ENCODE data around the gene TDRD6. TPM values are rescaled to one million over a fixed set of nuclear protein-coding genes. Genes with fewer than 3 reads are reported as not detected.

TDRD6 gene, protein sequence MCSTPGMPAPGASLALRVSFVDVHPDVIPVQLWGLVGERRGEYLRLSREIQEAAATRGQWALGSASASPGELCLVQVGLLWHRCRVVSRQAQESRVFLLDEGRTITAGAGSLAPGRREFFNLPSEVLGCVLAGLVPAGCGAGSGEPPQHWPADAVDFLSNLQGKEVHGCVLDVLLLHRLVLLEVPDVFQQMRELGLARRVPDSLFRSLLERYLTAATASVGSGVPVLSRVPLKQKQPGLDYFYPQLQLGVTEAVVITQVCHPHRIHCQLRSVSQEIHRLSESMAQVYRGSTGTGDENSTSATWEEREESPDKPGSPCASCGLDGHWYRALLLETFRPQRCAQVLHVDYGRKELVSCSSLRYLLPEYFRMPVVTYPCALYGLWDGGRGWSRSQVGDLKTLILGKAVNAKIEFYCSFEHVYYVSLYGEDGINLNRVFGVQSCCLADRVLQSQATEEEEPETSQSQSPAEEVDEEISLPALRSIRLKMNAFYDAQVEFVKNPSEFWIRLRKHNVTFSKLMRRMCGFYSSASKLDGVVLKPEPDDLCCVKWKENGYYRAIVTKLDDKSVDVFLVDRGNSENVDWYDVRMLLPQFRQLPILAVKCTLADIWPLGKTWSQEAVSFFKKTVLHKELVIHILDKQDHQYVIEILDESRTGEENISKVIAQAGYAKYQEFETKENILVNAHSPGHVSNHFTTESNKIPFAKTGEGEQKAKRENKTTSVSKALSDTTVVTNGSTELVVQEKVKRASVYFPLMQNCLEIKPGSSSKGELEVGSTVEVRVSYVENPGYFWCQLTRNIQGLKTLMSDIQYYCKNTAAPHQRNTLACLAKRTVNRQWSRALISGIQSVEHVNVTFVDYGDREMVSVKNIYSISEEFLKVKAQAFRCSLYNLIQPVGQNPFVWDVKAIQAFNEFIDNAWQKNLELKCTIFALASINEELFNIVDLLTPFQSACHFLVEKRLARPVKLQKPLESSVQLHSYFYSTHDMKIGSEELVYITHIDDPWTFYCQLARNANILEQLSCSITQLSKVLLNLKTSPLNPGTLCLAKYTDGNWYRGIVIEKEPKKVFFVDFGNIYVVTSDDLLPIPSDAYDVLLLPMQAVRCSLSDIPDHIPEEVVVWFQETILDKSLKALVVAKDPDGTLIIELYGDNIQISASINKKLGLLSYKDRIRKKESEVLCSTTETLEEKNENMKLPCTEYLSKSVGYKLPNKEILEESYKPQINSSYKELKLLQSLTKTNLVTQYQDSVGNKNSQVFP (N-terminal part only)
- 1 to 10 TPM in 2 of 3 donors, under 1 TPM in 1; 0.66 to 2.5 (median 1.1) TPM for total RNA-seq

DNA sequence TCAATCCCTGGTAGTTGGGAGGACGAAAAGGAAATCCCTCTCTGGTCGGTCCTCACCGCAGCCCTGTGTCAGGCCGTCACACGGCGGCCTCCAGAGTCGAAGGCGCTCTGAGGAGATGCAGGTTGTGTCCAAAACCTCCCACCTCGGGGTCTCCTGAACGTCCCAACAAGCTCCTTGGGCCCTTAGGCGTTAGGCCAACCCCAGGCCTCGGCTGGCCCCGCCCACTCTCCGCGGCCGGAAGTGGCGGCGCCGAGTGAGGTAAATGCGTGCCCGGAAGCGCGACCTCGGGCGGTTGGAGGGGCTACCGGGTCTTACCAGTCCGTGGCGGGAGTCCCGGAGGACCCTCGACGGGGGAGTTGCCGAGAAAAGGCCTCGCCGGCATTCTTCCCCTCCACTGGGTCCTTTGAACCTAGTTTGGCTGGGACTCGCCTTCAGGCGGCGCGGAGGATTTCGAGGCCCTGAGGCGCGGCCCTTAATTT lies at the start of gene TDRD6:
Gene TDRD6, plus strand, starts transcription at position 267 of the 479 bp plus-strand sequence. CDS start 244 bp downstream, outside the sequence.
- Histone ChIP-seq H3K4me1 (no peaks in the 10 kb centered on the region), H3K36me3 (no peaks in the 10 kb centered on the region), H3K27ac (no peak within 1 kb of the TSS), H3K27me3 (no peaks in the 10 kb centered on the region), H3K4me3 (no peak within 1 kb of the TSS), H3K9me3 (peaks cover 0 to 5% of the 10 kb centered on the region in 2 donors)
- TF ChIP-seq POLR2A (IDR thresholded peaks at IDR 0.05) (no peak), POLR2AphosphoS5 (IDR thresholded peaks at IDR 0.05) (no peak)
- TF ChIP-seq, protein P1, sequence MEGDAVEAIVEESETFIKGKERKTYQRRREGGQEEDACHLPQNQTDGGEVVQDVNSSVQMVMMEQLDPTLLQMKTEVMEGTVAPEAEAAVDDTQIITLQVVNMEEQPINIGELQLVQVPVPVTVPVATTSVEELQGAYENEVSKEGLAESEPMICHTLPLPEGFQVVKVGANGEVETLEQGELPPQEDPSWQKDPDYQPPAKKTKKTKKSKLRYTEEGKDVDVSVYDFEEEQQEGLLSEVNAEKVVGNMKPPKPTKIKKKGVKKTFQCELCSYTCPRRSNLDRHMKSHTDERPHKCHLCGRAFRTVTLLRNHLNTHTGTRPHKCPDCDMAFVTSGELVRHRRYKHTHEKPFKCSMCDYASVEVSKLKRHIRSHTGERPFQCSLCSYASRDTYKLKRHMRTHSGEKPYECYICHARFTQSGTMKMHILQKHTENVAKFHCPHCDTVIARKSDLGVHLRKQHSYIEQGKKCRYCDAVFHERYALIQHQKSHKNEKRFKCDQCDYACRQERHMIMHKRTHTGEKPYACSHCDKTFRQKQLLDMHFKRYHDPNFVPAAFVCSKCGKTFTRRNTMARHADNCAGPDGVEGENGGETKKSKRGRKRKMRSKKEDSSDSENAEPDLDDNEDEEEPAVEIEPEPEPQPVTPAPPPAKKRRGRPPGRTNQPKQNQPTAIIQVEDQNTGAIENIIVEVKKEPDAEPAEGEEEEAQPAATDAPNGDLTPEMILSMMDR (IDR thresholded peaks at IDR 0.05): no peak
- intact Hi-C loops (cut with DNase I; ENCODE audit: low total_unique reads): no loop called here
- DNase-seq (ENCODE audit: low spot score in 2 of 2): no peak

DNA sequence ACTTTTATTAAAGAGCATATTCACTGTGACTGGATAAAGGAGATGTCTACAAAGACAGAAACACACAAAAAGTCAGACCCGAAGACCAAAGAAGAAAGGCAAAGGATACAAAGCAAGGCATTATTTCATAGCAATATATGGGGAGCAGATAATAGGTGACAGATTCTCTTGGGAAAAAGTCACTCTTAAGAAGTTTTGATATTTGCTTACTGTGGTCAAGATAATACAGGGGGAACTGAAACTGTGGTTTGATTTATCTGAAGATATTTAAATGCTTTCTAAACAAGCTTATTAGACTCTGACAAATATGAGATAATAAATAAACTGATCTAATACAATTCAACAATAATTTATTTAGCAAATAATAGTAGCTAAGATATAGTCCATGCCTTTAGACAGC lies 49.8 kb upstream of the TDRD6 start:
- DNase-seq (ENCODE audit: low spot score in 2 of 2): no peak
- H3K27ac ChIP-seq: no peak overlapping the region
- TF ChIP-seq, protein P1 (IDR thresholded peaks at IDR 0.05): no peak
- TF ChIP-seq POLR2A (IDR thresholded peaks at IDR 0.05): no peak
- no peak for TF ChIP-seq POLR2AphosphoS5 (IDR thresholded peaks at IDR 0.05)
- H3K36me3 ChIP-seq: no peaks in the 10 kb centered on the region
- no peaks in the 10 kb centered on the region for H3K4me1 ChIP-seq
- no peak overlapping the region for H3K4me3 ChIP-seq
- H3K9me3 ChIP-seq: no peaks in the 10 kb centered on the region
- no peaks in the 10 kb centered on the region for H3K27me3 ChIP-seq
- intact Hi-C loops (cut with DNase I; ENCODE audit: low total_unique reads): no loop called here

DNA sequence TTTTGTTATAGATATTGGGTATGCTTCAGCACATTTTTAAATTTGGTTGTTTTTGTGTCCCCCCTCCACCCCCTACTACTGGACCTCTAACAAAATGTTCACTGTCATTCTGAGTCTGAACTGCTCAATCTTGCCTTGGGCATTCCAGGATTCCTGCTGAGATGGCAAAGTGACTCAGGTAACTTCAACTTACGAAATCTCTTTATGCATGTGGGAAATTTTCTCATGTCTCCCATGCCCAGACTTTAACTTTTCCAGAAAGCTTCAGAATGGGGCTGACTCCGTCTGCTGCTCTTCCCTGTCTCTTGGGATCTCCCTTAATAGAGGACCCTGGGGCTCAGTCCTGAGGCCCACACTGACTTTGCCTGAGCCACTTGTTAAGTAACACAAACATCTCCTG lies 49.0 kb upstream of the TDRD6 start:
- TF ChIP-seq, protein P1 (IDR thresholded peaks at IDR 0.05): no peak
- no peak for TF ChIP-seq POLR2AphosphoS5 (IDR thresholded peaks at IDR 0.05)
- no peak for TF ChIP-seq POLR2A (IDR thresholded peaks at IDR 0.05)

DNA sequence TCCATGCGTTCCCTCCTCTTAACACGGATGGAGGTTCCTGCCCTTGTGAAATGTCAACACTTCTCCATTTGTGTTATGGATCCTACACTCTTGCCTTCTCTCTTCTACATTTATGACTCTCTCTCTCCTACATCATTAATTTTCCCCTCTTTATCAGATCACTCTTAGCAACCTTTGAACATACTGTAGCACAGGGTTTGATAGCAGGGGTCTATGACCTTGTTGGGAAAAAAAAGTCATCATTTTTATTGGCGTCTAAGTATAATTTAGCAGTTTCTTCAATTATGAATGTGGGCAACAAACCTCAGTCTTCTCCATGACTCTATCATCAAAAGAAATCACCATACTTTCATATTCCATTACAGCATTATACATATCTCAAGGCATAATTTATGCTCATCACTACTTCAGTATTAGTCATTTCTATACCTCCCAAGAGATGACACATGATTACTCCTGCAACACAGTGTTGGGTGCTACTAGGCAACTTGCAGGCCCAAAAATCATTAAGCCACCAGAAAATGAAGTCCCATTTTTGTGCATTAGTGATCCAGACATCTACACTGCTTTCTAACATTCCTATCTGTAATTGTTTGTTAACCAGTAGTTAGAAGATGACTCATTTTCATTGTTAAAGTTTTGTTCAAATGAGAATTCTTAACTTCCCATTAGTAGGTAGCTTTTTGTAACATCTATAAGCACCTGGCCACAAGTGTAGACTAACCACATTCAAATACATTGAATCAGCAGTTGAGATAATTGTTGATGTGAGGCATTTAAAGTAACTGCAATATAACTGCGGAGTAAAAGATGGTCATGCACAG lies 44.5 kb upstream of the TDRD6 start:
- DNase-seq (ENCODE audit: low spot score in 2 of 2): no peak
- Histone ChIP-seq H3K27ac (no peak overlapping the region), H3K27me3 (no peaks in the 10 kb centered on the region), H3K36me3 (no peaks in the 10 kb centered on the region), H3K4me3 (no peak overlapping the region), H3K9me3 (no peaks in the 10 kb centered on the region), H3K4me1 (no peaks in the 10 kb centered on the region)
- intact Hi-C loops (cut with DNase I; ENCODE audit: low total_unique reads): no loop called here
- no peak for TF ChIP-seq POLR2AphosphoS5 (IDR thresholded peaks at IDR 0.05)
- TF ChIP-seq POLR2A (IDR thresholded peaks at IDR 0.05): no peak
- TF ChIP-seq, protein P1 (IDR thresholded peaks at IDR 0.05): no peak

More for the DNA sequence above, 49.0 kb upstream of the TDRD6 start:
- DNase-seq (ENCODE audit: low spot score in 2 of 2): no peak
- H3K9me3 ChIP-seq: no peaks in the 10 kb centered on the region
- no peak overlapping the region for H3K27ac ChIP-seq
- H3K36me3 ChIP-seq: no peaks in the 10 kb centered on the region
- no peaks in the 10 kb centered on the region for H3K27me3 ChIP-seq
- H3K4me1 ChIP-seq: no peaks in the 10 kb centered on the region
- intact Hi-C loops (cut with DNase I; ENCODE audit: low total_unique reads): no loop called here
- H3K4me3 ChIP-seq: no peak overlapping the region

All from breast epithelium (tissue), 4 donors.